Right atrium auricular region (tissue), 2 donors: ENCODE measurements around the gene TMPRSS4. TPM values are rescaled to one million over a fixed set of nuclear protein-coding genes. Genes with fewer than 3 reads are reported as not detected.

Source experiments
- DNase-seq: peaks from one replicate; pipeline ENCODE4 v3.0.0-alpha.2; 2019; ENCODE audit warnings: low spot score
- H3K27ac ChIP-seq, 2 donors: fragments of 200-600 bp; sonication (generic); 1 replicate in 1 of 2; 2 replicates in 1 of 2; pipeline ENCODE4 v1.5.1; 2016 to 2019
- H3K27me3 ChIP-seq, 2 donors: fragments of 200-600 bp; sonication (generic); one replicate each; pipeline versions ENCODE4 v1.5.1 to v1.6.0; 2017 to 2019
- H3K36me3 ChIP-seq: fragments of 200-600 bp; sonication (generic); one replicate; pipeline ENCODE4 v1.5.1; 2016
- H3K4me1 ChIP-seq, 2 donors: fragments of 200-600 bp; sonication (generic); one replicate each; pipeline versions ENCODE4 v1.5.1 to v1.6.0; 2017 to 2019
- H3K4me3 ChIP-seq, 2 donors: fragments of 200-600 bp; sonication (generic); 1 replicate in 1 of 2; 2 replicates in 1 of 2; pipeline ENCODE4 v1.5.1; 2017 to 2019; ENCODE audit warnings: mild to moderate bottlenecking in 1 of 2, moderate library complexity in 1 of 2
- H3K9me3 ChIP-seq, 2 donors: fragments of 200-600 bp; sonication (generic); one replicate each; pipeline ENCODE4 v1.5.1; 2019
- CTCF ChIP-seq, 2 donors: fragments of 200-600 bp; sonication (generic); IDR thresholded peaks; one replicate each; pipeline ENCODE4 v1.5.1; 2019; ENCODE audit warnings: antibody characterized with exemption in 2 of 2
- total RNA-seq, 2 donors: library from RNA; depleted of rRNA; stranded (reverse); fragments of >200 nt; gene quantifications; one replicate each; pipeline ENCODE4 v1.1.0, GENCODE V29; 2016

The TMPRSS4 gene
- total RNA-seq, 2 donors from 2014 or later: not detected

GRCh38 chr11:118148856-118149255 lies 72.0 kb downstream of the TMPRSS4 start:
- no peak for DNase-seq
- no peak for TF ChIP-seq CTCF (IDR thresholded peaks at IDR 0.05)
- H3K4me3 ChIP-seq: no peak overlapping the region
- H3K27me3 ChIP-seq: no peaks in the 10 kb centered on the region
- H3K9me3 ChIP-seq: no peaks in the 10 kb centered on the region
- H3K4me1 ChIP-seq: peaks cover 0 to 40% of the 10 kb centered on the region in 2 donors
- H3K36me3 ChIP-seq: no peaks in the 10 kb centered on the region
- H3K27ac ChIP-seq: no peak overlapping the region

GRCh38 chr11:118149493-118149892 lies 72.6 kb downstream of the TMPRSS4 start:
- Histone ChIP-seq H3K27ac (no peak overlapping the region), H3K27me3 (no peaks in the 10 kb centered on the region), H3K36me3 (no peaks in the 10 kb centered on the region), H3K4me1 (peaks cover 0 to 33% of the 10 kb centered on the region in 2 donors), H3K4me3 (no peak overlapping the region), H3K9me3 (no peaks in the 10 kb centered on the region)
- no peak for DNase-seq
- TF ChIP-seq CTCF (IDR thresholded peaks at IDR 0.05): no peak

GRCh38 chr11:118151431-118151830 lies 74.6 kb downstream of the TMPRSS4 start:
- H3K27ac ChIP-seq: no peak overlapping the region
- no peaks in the 10 kb centered on the region for H3K9me3 ChIP-seq
- peaks cover 0 to 26% of the 10 kb centered on the region in 2 donors for H3K4me1 ChIP-seq
- no peaks in the 10 kb centered on the region for H3K27me3 ChIP-seq
- no peak for TF ChIP-seq CTCF (IDR thresholded peaks at IDR 0.05)
- no peaks in the 10 kb centered on the region for H3K36me3 ChIP-seq
- peak overlapping the region in 1 of 2 donors; percentile 61 for H3K4me3 ChIP-seq
- no peak for DNase-seq

- H3K36me3 ChIP-seq: no peaks in the 10 kb centered on the region
- no peaks in the 10 kb centered on the region for H3K27me3 ChIP-seq
- TF ChIP-seq CTCF (IDR thresholded peaks at IDR 0.05): no peak
- peaks cover 0 to 30% of the 10 kb centered on the region in 2 donors for H3K4me1 ChIP-seq
- H3K4me3 ChIP-seq: peak overlapping the region; percentile 41 to 61
- H3K27ac ChIP-seq: peak overlapping the region; percentile 9 to 37
- DNase-seq: no peak
- H3K9me3 ChIP-seq: no peaks in the 10 kb centered on the region
Observed at GRCh38 chr11:118152020-118152551, 75.2 kb downstream of the TMPRSS4 start.

GRCh38 chr11:118152552-118153471 lies 75.9 kb downstream of the TMPRSS4 start, which contains the start of gene SCN4B:
Gene SCN4B (minus strand): TSS chr11:118152823. CDS start chr11:118152673, 150 bp downstream.
- H3K4me1 ChIP-seq: peaks cover 0 to 30% of the 10 kb centered on the region in 2 donors
- H3K27ac ChIP-seq: peak within 1 kb of the TSS; percentile 9 to 37
- H3K4me3 ChIP-seq: peak within 1 kb of the TSS; percentile 41 to 61
- peak in 1 of 2 donors; percentile 24 for TF ChIP-seq CTCF (IDR thresholded peaks at IDR 0.05)
- H3K36me3 ChIP-seq: no peaks in the 10 kb centered on the region
- H3K27me3 ChIP-seq: no peaks in the 10 kb centered on the region
- no peaks in the 10 kb centered on the region for H3K9me3 ChIP-seq
- no peak for DNase-seq
